ENCODE measurements around the gene FARSA. TPM values are rescaled to one million over a fixed set of nuclear protein-coding genes. Genes with fewer than 3 reads are reported as not detected.

FARSA gene
- total RNA-seq, 4 donors from 2014 or later = 45.9 to 71.4 (median 55.9) TPM

DNA sequence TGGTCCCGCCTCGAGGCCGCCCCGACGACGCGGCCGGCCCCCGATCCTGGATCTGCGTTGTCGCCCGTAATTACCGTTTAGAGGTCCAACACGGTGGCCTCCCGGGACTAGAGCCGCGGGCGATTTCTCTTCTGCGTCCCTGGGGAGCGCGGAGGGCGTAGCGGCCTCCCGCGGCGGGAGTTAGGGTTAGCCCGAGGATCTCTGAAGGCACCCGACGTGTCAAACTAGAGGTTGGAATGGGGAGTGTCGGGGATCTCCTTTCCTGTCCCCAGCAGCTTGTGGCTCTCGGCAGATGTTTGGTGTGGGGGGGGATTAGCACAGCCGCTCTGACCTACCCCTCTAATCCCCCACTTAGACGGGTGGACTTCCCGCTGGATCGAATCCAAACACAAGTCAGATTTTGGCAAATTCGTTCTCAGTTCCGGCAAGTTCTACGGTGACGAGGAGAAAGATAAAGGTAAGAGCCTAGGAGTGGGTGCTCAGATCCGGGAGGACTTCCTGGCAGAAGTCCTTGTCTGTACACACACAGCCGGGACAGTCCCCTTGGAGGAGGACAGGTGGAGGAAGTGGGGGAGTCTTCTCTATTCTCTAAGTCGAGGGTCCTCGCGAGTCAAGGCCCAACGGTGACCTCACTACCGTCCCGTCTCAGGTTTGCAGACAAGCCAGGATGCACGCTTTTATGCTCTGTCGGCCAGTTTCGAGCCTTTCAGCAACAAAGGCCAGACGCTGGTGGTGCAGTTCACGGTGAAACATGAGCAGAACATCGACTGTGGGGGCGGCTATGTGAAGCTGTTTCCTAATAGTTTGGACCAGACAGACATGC is 5.5 kb upstream of the FARSA start:
- intact Hi-C loops (cut with DNase I; ENCODE audit: low total_unique reads) = no loop called here
- DNase-seq (ENCODE audit: low spot score in 2 of 2) = peak in 1 of 2 donors; percentile 91
- WGBS, 2 donors = 1 to 2% methylated on average over 39 to 49 of the region's 54 CpGs
- peak overlapping the region; percentile 99 for H3K4me3 ChIP-seq (ENCODE audit: low read depth, poor library complexity, severe bottlenecking)
- TF ChIP-seq, protein P1, sequence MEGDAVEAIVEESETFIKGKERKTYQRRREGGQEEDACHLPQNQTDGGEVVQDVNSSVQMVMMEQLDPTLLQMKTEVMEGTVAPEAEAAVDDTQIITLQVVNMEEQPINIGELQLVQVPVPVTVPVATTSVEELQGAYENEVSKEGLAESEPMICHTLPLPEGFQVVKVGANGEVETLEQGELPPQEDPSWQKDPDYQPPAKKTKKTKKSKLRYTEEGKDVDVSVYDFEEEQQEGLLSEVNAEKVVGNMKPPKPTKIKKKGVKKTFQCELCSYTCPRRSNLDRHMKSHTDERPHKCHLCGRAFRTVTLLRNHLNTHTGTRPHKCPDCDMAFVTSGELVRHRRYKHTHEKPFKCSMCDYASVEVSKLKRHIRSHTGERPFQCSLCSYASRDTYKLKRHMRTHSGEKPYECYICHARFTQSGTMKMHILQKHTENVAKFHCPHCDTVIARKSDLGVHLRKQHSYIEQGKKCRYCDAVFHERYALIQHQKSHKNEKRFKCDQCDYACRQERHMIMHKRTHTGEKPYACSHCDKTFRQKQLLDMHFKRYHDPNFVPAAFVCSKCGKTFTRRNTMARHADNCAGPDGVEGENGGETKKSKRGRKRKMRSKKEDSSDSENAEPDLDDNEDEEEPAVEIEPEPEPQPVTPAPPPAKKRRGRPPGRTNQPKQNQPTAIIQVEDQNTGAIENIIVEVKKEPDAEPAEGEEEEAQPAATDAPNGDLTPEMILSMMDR (IDR thresholded peaks at IDR 0.05) = no peak
- TF ChIP-seq POLR2A (IDR thresholded peaks at IDR 0.05) = no peak

DNA sequence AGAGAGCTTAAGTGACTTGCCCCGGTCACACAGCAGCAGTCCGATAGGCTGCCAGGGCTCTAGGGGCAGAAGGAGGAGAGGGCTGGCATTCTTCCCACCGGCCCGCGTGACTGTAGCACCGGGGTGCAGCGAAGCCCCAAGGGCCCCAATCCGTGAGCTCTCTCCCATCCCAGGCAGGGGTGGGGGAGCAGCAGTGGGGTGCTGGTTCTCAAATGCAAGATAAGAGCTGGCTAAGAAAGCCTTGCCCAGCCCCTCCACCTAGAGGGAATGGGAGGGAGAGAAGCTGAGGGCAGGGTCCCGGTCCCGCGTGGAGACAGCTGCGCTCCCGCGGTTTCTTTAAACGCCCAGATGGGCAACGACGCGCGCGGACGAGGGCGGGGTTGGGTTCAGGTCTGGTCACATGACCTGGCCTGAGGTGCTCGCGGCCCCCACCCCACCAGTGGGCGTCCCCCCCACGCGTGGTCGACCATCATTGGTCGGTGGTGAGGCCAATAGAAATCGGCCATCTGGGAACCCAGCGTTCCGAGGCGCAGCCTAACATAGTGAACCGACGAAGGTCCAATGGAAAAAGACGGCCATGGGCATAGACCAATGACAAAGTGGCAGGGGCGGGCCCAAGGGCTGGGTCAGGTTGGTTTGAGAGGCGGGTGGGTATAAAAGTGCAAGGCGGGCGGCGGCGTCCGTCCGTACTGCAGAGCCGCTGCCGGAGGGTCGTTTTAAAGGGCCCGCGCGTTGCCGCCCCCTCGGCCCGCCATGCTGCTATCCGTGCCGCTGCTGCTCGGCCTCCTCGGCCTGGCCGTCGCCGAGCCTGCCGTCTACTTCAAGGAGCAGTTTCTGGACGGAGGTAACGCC is 4.6 kb upstream of the FARSA start, which contains the start of gene CALR:
Gene CALR, plus strand, starts transcription at position 683 of the 852 bp plus-strand sequence. Its CDS starts 71 bp downstream, at position 754.
- peak in 1 of 2 donors; percentile 96 for TF ChIP-seq POLR2A (IDR thresholded peaks at IDR 0.05)
- TF ChIP-seq, protein P1 (IDR thresholded peaks at IDR 0.05) = no peak
- peak; percentile 100 for DNase-seq (ENCODE audit: low spot score in 2 of 2)
- 0 to 1% methylated on average over 34 to 48 of the region's 63 CpGs for WGBS, 2 donors
- intact Hi-C loops (cut with DNase I; ENCODE audit: low total_unique reads) = no loop called here
- peak within 1 kb of the TSS; percentile 99 for H3K4me3 ChIP-seq (ENCODE audit: low read depth, poor library complexity, severe bottlenecking)

DNA sequence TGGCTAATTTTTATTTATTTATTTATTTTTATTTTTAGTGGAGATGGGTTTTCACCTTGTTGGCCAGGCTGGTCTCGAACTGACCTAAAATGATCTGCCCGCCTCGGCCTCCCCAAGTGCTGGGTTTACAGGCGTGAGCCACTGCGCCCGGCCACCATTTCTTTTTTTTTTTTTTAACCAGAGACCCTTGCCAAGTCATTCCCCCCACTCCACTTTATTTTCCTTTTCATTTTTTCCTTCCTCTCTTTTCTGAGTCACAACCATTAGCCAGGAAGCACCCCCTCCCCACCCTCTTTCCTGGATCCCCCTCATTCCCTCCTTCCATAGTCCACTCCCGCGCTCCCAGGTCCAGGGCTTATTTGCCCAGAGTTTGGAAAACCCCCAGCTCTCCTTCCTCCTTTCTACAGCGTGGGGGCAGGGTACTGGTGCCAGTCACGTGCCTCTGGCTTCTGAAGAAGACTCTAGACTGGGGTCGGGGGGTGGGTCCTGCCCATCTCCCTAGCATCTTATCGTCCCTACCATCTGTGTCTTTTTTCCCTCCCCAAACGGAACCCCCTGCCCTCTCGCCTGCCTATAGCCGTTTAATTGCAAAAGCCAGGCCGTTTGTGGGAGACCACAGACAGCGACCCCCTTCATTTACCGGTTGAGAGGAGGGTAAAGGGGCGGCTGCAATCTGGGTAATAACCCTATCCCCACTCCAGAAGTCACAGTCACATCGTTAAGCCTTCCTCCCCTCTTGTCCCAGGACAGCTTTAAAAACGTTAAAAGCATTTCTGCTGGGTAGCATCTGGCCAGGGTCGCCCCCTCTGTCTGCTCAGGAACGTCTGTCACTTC is 3.8 kb upstream of the FARSA start:
- 26 to 28% methylated on average over 23 of the region's 23 CpGs for WGBS, 2 donors
- no peak for DNase-seq (ENCODE audit: low spot score in 2 of 2)
- H3K4me3 ChIP-seq (ENCODE audit: low read depth, poor library complexity, severe bottlenecking) = peak overlapping the region; percentile 28
- intact Hi-C loops (cut with DNase I; ENCODE audit: low total_unique reads) = no loop called here
- TF ChIP-seq, protein P1 (IDR thresholded peaks at IDR 0.05) = no peak
- no peak for TF ChIP-seq POLR2A (IDR thresholded peaks at IDR 0.05)

DNA sequence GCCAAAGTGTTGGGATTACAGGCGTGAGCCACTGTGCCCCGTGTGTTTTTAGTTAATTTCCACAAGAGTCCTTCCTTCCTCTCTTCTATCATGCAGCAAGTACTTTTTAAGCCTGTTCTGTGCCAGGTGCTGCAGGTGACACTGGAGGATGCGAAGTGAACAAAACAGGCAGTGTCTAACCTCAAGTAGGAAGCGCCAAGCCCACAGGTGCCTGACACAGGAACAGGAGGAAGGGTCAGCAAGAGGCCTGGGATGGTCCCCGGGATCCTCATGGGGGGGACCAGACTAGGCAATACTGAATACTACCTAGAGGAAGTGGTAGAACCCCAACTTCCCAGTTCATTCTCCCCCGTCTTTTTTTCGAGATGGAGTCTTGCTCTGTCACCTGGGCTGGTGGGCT is 3.1 kb upstream of the FARSA start:
- intact Hi-C loops (cut with DNase I; ENCODE audit: low total_unique reads) = no loop called here
- TF ChIP-seq, protein P1 (IDR thresholded peaks at IDR 0.05) = no peak
- no peak for TF ChIP-seq POLR2A (IDR thresholded peaks at IDR 0.05)
- H3K4me3 ChIP-seq (ENCODE audit: low read depth, poor library complexity, severe bottlenecking) = no peak overlapping the region
- WGBS, 2 donors = 70% methylated on average over 6 to 7 of the region's 7 CpGs
- no peak for DNase-seq (ENCODE audit: low spot score in 2 of 2)

DNA sequence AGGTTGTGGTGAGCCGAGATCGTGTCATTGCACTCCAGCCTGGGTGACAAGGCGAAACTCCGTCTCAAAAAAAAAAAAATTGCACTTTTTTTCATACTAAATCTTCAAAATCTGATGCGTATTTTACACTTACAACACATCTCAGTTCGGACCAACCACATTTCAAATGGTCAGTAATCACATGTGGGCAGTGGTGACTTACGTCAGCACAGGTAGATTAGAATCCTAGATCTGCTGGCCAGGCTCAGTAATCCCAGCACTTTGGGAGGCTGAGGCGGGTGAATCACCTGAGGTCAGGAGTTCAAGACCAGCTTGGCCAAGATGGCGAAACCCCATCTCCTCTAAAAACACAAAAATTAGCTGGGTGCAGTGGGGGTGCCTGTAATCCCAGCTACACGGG is 1.6 kb upstream of the FARSA start:
- no peak overlapping the region for H3K4me3 ChIP-seq (ENCODE audit: low read depth, poor library complexity, severe bottlenecking)
- WGBS, 2 donors = 86 to 88% methylated on average over 10 of the region's 10 CpGs
- no peak for DNase-seq (ENCODE audit: low spot score in 2 of 2)
- TF ChIP-seq POLR2A (IDR thresholded peaks at IDR 0.05) = no peak
- TF ChIP-seq, protein P1 (IDR thresholded peaks at IDR 0.05) = no peak
- intact Hi-C loops (cut with DNase I; ENCODE audit: low total_unique reads) = no loop called here

All from lower leg skin (tissue), 4 donors.